K562 (cell line): Measurements from ENCODE around the gene DOCK7. TPM values are rescaled to one million over a fixed set of nuclear protein-coding genes. Genes with fewer than 3 reads are reported as not detected.
A peak's percentile ranks its signal among the peaks of the same experiment; 100 is the strongest.

Experiments used
- ELF2 ChIP-seq: fragments of 250-450 bp; sonication (Bioruptor Pico); IDR thresholded peaks from 2 replicates; pipeline ENCODE4 v1.5.0; 2021; ENCODE audit warnings: mild to moderate bottlenecking
- FOS ChIP-seq: IDR thresholded peaks from 3 replicates; pipeline ENCODE4 v1.6.1; 2011; ENCODE audit not compliant: insufficient read length; ENCODE audit errors: extremely low read depth
- FOXA3 ChIP-seq, 2 experiments: fragments of 450-650 bp in 1 of 2; sonication (generic) in 1 of 2; formaldehyde crosslinking; IDR thresholded peaks in 1 of 2; conservative IDR thresholded peaks in 1 of 2; 2 replicates each; pipeline versions ENCODE4 v1.4.0 to v1.8.0; 2020 to 2022; ENCODE audit warnings: mild to moderate bottlenecking in 2 of 2, missing genetic modification reagents in 1 of 2
- GABPB2 ChIP-seq: fragments of 250-450 bp; sonication (Bioruptor Pico); conservative IDR thresholded peaks from 2 replicates; pipeline ENCODE4 v1.5.1; 2021; ENCODE audit warnings: mild to moderate bottlenecking
- JUNB ChIP-seq: fragments of 450-650 bp; formaldehyde crosslinking; conservative IDR thresholded peaks from 2 replicates; pipeline ENCODE4 v1.4.0; 2020; ENCODE audit warnings: mild to moderate bottlenecking
- KAT2B ChIP-seq: IDR thresholded peaks from one replicate; pipeline ENCODE4 v1.6.1; 2012; ENCODE audit warnings: low read depth, mild to moderate bottlenecking, control low read depth, inconsistent platforms, low read length, moderate library complexity
- SRSF1 ChIP-seq: fragments of 200-400 bp; formaldehyde crosslinking; IDR thresholded peaks from 2 replicates; pipeline ENCODE4 v1.6.1; 2017; ENCODE audit warnings: mild to moderate bottlenecking, low read depth, low read length, moderate library complexity
- TEAD4 ChIP-seq, 2 experiments: sonication (generic) in 1 of 2; formaldehyde crosslinking in 1 of 2; IDR thresholded peaks; 2 replicates each; pipeline versions ENCODE4 v1.6.1 to v1.8.0; 2012 to 2022; ENCODE audit warnings: borderline replicate concordance in 1 of 2, inconsistent platforms in 1 of 2, low read length in 1 of 2, mild to moderate bottlenecking in 1 of 2, missing genetic modification reagents in 1 of 2
- THRAP3 ChIP-seq: fragments of 450-650 bp; IDR thresholded peaks from 2 replicates; pipeline ENCODE4 v1.6.1; 2016; ENCODE audit warnings: mild to moderate bottlenecking, inconsistent platforms, borderline replicate concordance
- YY1 ChIP-seq, 3 experiments: IDR thresholded peaks; 2 replicates each; pipeline ENCODE4 v1.6.1; 2011; ENCODE audit warnings: low read length in 2 of 3, mild to moderate bottlenecking in 2 of 3, moderate library complexity in 2 of 3, borderline replicate concordance in 1 of 3, control low read depth in 1 of 3, low read depth in 1 of 3; ENCODE audit not compliant: insufficient read depth in 3 of 3, insufficient replicate concordance in 2 of 3, control insufficient read depth in 1 of 3, insufficient read length in 1 of 3; ENCODE audit errors: extremely low read depth in 1 of 3
- ZBTB17 ChIP-seq: fragments of 450-650 bp; formaldehyde crosslinking; IDR thresholded peaks from 2 replicates; pipeline ENCODE4 v1.4.0; 2020; ENCODE audit warnings: mild to moderate bottlenecking
- ZNF133 ChIP-seq: fragments of 250-450 bp; sonication (Bioruptor Pico); IDR thresholded peaks from 2 replicates; pipeline ENCODE4 v1.4.0; 2020; ENCODE audit warnings: mild to moderate bottlenecking
- ZNF449 ChIP-seq: fragments of 250-450 bp; sonication (Bioruptor Pico); IDR thresholded peaks from 2 replicates; pipeline ENCODE4 v1.8.0; 2022; ENCODE audit warnings: moderate library complexity, mild to moderate bottlenecking, inconsistent platforms
- ZNF75A ChIP-seq: fragments of 450-650 bp; formaldehyde crosslinking; IDR thresholded peaks from 2 replicates; pipeline ENCODE4 v1.4.0; 2020; ENCODE audit warnings: mild to moderate bottlenecking
- ZNF76 ChIP-seq: fragments of 250-450 bp; sonication (Bioruptor Pico); IDR thresholded peaks from 2 replicates; pipeline ENCODE4 v1.4.0; 2020; ENCODE audit warnings: mild to moderate bottlenecking, moderate library complexity, borderline replicate concordance
- polyA plus RNA-seq, 8 experiments: library from polyadenylated mRNA; depleted of rRNA in 4 of 8; stranded (reverse) in 5 of 8; unstranded in 3 of 8; fragments of >200 nt; fragmentation: Nextera tagmentation in 2 of 8; fragmentation: Illumina TruSeq in 1 of 8; extraction: Ambion mirVana in 2 of 8; extraction: Trizol in 1 of 8; gene quantifications; 2 replicates each; pipeline versions ENCODE4 v1.2.1 to v1.2.3, GENCODE V29; 2011 to 2014; ENCODE audit warnings: inconsistent platforms in 1 of 8, missing spikeins in 1 of 8
- total RNA-seq, 7 experiments: library from RNA; depleted of rRNA in 6 of 7; stranded (reverse); fragments of >200 nt in 6 of 7; fragmentation: Illumina TruSeq in 2 of 7; extraction: Trizol in 2 of 7; gene quantifications; 2 replicates each; pipeline versions ENCODE4 v1.2.1 to v1.2.3, GENCODE V29; 2011 to 2021; ENCODE audit warnings: low replicate concordance in 1 of 7
- TF ChIP-seq, protein P1 (sequence below): sonication (generic); formaldehyde crosslinking; IDR thresholded peaks from 2 replicates; pipeline ENCODE4 v1.8.0; 2022; ENCODE audit warnings: mild to moderate bottlenecking, missing genetic modification reagents
- TF ChIP-seq, protein P2 (sequence below): sonication (generic); formaldehyde crosslinking; IDR thresholded peaks from 2 replicates; pipeline ENCODE4 v1.8.0; 2022; ENCODE audit warnings: missing genetic modification reagents, mild to moderate bottlenecking, moderate library complexity, borderline replicate concordance

Gene DOCK7
- total and polyA plus RNA-seq, 9 of the 15 experiments (the other 6 are each of a cell fraction or from before 2014, with no cell fraction given), result 4.9 to 35.1 (median 12.6) TPM

DNA sequence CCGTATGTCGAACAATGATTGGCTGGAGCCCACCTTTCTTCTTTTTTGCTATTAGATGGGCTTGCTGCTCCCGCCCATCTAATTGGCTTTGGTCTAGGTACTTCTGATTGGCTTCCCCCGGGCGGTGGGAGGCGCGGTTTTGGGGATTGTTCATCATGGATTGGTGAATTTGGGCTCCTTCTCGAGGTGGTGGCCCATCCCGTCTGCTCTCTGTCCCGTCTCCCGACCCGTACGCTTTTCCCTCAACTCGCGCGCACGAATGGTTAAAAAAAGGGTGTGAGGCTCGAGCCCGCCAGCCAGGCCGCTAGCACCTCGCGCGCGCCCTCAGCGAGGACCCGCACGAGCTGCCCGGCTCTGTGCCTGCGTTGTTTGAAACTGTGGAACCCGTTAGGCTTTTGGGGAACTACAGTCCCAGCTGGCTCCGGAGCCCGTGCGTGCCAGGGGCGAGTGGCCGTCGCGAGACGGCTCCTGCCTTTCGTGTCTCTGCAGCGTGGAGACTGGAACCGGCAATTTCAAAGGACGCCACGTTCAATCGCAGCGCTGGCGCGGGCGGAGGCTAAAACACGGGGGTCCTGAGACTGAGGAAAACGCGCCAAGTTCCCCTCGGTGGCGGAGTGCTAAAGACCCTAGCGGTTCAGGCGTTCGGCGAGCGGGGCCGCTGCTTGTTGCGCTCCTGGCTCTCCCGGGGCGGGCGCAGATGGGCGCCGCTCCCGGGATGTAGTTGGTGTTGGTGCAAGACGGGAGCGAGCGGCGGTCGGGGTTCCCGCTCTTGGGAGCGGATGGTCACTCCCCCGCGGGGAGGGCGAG, 251.5 kb downstream of the DOCK7 start, which contains the start of gene USP1 (continued):
- TF ChIP-seq YY1 (IDR thresholded peaks at IDR 0.05; ENCODE audit: borderline replicate concordance in 1 of 3, control insufficient read depth in 1 of 3, extremely low read depth in 1 of 3, insufficient read depth in 3 of 3, insufficient read length in 1 of 3, insufficient replicate concordance in 2 of 3, low read depth in 1 of 3, low read length in 2 of 3), result peak in 1 of 3 experiments; percentile 38
- TF ChIP-seq, protein P1, sequence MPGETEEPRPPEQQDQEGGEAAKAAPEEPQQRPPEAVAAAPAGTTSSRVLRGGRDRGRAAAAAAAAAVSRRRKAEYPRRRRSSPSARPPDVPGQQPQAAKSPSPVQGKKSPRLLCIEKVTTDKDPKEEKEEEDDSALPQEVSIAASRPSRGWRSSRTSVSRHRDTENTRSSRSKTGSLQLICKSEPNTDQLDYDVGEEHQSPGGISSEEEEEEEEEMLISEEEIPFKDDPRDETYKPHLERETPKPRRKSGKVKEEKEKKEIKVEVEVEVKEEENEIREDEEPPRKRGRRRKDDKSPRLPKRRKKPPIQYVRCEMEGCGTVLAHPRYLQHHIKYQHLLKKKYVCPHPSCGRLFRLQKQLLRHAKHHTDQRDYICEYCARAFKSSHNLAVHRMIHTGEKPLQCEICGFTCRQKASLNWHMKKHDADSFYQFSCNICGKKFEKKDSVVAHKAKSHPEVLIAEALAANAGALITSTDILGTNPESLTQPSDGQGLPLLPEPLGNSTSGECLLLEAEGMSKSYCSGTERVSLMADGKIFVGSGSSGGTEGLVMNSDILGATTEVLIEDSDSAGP (CRISPR knock-in tag), result no peak
- TF ChIP-seq, protein P2, sequence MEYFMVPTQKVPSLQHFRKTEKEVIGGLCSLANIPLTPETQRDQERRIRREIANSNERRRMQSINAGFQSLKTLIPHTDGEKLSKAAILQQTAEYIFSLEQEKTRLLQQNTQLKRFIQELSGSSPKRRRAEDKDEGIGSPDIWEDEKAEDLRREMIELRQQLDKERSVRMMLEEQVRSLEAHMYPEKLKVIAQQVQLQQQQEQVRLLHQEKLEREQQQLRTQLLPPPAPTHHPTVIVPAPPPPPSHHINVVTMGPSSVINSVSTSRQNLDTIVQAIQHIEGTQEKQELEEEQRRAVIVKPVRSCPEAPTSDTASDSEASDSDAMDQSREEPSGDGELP (CRISPR knock-in tag), result peak; percentile 73
- no peak for TF ChIP-seq ZBTB17 (CRISPR knock-in tag)
- no peak for TF ChIP-seq GABPB2 (CRISPR knock-in tag)
- TF ChIP-seq JUNB (CRISPR knock-in tag), result no peak
- TF ChIP-seq ZNF76, result no peak
- TF ChIP-seq FOXA3 (CRISPR knock-in tag; conservative IDR thresholded peaks at IDR 0.05 in 1 of 2, IDR thresholded peaks at IDR 0.05 in 1 of 2), result no peak
- TF ChIP-seq ZNF449 (CRISPR knock-in tag), result no peak
- TF ChIP-seq KAT2B, result no peak
- TF ChIP-seq ELF2 (CRISPR knock-in tag), result no peak
- no peak for TF ChIP-seq TEAD4 (IDR thresholded peaks at IDR 0.05; ENCODE audit: low read length)
- TF ChIP-seq TEAD4 (CRISPR knock-in tag; IDR thresholded peaks at IDR 0.05; ENCODE audit: borderline replicate concordance), result no peak
- 0 out of 2 replicates have a peak, but pooled peaks have one; percentile 46 for TF ChIP-seq ZNF75A (CRISPR knock-in tag)
- no peak for TF ChIP-seq THRAP3
- no peak for TF ChIP-seq SRSF1
- TF ChIP-seq ZNF133 (CRISPR knock-in tag), result no peak
- peak; percentile 79 for TF ChIP-seq FOS
